Neutrophil (primary cell): ENCODE results near the gene DNAH11.

ENCODE experiments used
- H3K27ac ChIP-seq: fragments of 200-600 bp; sonication (generic); 2 replicates; pipeline ENCODE4 v1.5.1; 2016; ENCODE audit warnings: mild to moderate bottlenecking, moderate library complexity
- H3K27me3 ChIP-seq: fragments of 200-600 bp; sonication (generic); 2 replicates; pipeline ENCODE4 v1.6.0; 2016; ENCODE audit warnings: mild to moderate bottlenecking
- H3K36me3 ChIP-seq: fragments of 200-600 bp; sonication (generic); 2 replicates; pipeline ENCODE4 v1.5.1; 2017
- H3K4me1 ChIP-seq, 2 experiments: fragments of 200-600 bp in 1 of 2; sonication (generic) in 1 of 2; 1 replicate in 1 of 2; 2 replicates in 1 of 2; pipeline versions ENCODE4 v1.5.1 to v1.6.1; 2013 to 2016; ENCODE audit warnings: low read depth in 1 of 2, low read length in 1 of 2, mild to moderate bottlenecking in 1 of 2, moderate library complexity in 1 of 2; ENCODE audit not compliant: control insufficient read depth in 1 of 2, insufficient read depth in 1 of 2
- H3K4me3 ChIP-seq, 2 experiments: fragments of 200-600 bp in 1 of 2; sonication (generic) in 1 of 2; 1 replicate in 1 of 2; 2 replicates in 1 of 2; pipeline ENCODE4 v1.5.1; 2013 to 2016; ENCODE audit warnings: low read depth in 1 of 2, low read length in 1 of 2, mild to moderate bottlenecking in 1 of 2, moderate library complexity in 1 of 2
- H3K9me3 ChIP-seq: fragments of 200-600 bp; sonication (generic); 2 replicates; pipeline ENCODE4 v1.5.1; 2016
- TF ChIP-seq, protein P1 (sequence below): fragments of 200-600 bp; sonication (generic); IDR thresholded peaks from 2 replicates; pipeline ENCODE4 v1.5.1; 2016; ENCODE audit warnings: antibody characterized with exemption

Gene DNAH11

DNA sequence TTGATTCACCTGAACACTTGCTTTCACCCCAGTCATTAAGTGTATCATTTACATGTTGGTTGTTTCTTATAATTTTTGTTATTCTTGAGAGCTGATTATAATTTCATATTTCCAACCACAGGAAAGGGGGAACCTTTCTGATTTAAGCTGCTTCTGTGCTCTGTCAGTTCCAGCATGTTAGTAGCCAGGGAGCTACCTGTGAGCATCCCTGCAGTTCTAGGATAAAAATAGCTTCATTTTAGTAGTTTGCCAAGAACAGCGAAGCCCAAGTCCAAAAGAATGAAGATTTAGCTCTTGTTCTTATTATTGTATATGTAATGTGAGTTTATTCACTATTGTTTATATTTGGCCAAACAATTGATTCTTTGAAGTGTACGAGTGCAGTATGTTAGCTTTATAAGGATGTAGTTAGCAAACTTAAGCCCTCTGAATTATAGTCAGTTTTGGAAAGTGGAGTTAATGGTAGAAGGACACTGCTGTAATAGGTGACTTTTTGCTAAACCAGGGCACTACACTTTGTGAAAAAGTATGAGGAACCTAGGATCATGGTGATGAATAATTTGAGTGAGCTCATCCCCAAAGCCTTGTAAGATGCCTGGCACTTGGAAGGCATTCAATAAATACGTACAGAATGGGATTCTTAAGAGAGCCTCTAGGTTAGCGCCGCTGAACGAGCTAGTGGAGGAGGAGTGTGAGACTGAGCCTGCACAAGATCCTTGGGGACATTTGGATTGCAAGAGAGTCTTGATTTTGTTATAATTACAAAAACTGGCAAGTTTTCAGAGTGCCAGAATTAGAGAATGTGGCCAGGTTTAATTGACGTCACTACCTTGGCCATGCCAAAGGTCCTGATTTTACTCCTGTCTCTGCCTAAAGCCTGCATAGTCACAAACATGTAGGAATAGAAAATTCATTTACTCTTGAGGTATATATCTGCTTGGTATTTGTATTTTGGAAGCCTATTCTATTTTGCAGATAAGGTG, 29.8 kb downstream of the DNAH11 start:
- Histone ChIP-seq H3K9me3 (no peaks in the 10 kb centered on the region), H3K4me3 (no peak overlapping the region), H3K27me3 (no peaks in the 10 kb centered on the region), H3K36me3 (no peaks in the 10 kb centered on the region), H3K27ac (no peak overlapping the region), H3K4me1 (no peaks in the 10 kb centered on the region)
- TF ChIP-seq, protein P1, sequence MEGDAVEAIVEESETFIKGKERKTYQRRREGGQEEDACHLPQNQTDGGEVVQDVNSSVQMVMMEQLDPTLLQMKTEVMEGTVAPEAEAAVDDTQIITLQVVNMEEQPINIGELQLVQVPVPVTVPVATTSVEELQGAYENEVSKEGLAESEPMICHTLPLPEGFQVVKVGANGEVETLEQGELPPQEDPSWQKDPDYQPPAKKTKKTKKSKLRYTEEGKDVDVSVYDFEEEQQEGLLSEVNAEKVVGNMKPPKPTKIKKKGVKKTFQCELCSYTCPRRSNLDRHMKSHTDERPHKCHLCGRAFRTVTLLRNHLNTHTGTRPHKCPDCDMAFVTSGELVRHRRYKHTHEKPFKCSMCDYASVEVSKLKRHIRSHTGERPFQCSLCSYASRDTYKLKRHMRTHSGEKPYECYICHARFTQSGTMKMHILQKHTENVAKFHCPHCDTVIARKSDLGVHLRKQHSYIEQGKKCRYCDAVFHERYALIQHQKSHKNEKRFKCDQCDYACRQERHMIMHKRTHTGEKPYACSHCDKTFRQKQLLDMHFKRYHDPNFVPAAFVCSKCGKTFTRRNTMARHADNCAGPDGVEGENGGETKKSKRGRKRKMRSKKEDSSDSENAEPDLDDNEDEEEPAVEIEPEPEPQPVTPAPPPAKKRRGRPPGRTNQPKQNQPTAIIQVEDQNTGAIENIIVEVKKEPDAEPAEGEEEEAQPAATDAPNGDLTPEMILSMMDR, result no peak

DNA sequence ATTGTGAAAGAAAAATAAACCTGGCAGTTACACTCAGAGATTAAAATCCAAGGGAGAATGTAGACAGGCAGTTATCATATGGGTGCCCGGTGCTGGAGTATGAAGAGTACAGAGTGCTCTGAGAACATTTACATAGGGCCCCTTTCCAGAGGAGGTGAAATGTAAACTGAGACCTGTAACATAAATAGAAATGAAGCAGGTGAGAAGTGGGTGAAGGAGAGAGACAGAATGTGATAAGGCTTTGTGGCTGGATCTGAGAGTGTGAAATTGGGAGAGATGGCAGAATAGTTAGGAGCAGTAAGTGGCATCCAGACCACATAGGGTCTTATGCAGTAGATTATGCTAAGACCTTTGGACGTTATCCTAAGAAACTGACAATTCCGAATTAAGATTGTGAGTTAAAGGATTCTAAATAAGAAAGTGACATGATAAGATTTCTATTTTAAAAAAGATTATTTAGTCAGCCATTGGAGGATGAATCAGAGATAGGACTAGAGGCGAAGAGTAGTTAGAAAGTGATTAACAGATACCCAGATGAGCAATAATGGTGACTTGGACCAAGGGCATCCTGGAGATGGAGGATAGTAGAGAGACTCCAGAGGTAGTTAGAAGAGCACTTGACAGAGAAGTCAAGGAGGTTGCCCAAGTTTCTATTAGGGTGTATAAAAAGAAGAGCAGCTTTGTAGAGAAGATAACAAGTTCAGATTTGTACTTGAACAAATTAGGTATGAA, 36.7 kb downstream of the DNAH11 start:
- Histone ChIP-seq H3K36me3 (no peaks in the 10 kb centered on the region), H3K9me3 (no peaks in the 10 kb centered on the region), H3K4me1 (no peaks in the 10 kb centered on the region), H3K27me3 (no peaks in the 10 kb centered on the region), H3K27ac (no peak overlapping the region), H3K4me3 (no peak overlapping the region)
- TF ChIP-seq, protein P1, result no peak

DNA sequence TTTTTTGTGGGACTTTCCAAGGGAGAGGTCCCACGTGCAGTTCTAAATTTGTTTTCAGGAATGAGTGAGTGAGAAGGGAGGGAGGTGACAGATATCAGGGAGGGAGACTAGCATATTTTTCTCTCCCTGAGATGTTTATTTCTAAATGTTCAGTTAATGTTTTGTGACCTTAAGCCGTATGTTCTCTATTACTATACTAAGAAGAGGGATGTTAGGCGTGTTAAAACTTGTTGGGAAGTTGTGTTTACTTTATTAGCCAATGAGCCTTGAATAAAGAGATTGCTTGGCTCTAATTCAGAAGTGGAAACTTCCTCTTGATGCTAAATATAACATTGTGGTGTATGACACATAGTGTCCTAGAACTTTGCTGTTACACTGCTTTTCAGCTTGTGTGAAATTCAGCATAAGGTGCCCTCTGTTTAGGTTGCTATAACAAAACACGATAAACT, 37.3 kb downstream of the DNAH11 start:
- no peak overlapping the region for H3K27ac ChIP-seq
- H3K4me1 ChIP-seq, result no peaks in the 10 kb centered on the region
- TF ChIP-seq, protein P1, result no peak
- H3K27me3 ChIP-seq, result no peaks in the 10 kb centered on the region
- no peaks in the 10 kb centered on the region for H3K36me3 ChIP-seq
- no peak overlapping the region for H3K4me3 ChIP-seq
- no peaks in the 10 kb centered on the region for H3K9me3 ChIP-seq

DNA sequence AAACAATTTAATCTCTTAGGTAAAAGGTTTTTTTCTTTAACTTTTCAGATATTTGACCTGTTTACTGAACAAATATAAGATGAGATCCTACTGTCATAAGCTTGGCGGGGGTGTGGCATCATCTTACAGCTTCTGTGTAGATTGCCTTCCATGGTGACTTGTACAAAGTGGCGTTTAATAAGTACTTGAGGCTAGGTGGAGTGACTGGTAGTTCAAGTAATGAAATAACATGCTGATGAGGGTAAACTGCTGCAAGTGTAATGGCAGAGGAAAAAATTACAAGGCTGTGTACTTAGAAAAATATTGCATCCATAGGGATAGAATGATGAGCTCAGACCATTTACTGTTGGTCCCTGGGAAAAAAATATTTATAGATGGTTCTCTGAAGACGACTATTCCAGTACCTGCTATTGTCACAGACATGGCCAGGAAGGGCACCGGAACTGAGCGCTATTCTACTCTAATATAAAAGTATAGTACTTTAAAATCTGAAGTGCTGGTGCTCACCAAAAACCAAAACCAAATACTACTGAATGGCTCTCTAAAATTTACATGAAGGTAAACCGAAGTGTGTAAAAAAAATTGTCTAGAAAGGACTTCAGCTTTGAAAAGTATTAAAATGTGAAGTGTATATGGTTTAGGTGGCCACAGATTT, 42.4 kb downstream of the DNAH11 start:
- Histone ChIP-seq H3K4me3 (no peak overlapping the region), H3K9me3 (no peaks in the 10 kb centered on the region), H3K36me3 (no peaks in the 10 kb centered on the region), H3K4me1 (no peaks in the 10 kb centered on the region), H3K27me3 (no peaks in the 10 kb centered on the region), H3K27ac (no peak overlapping the region)
- TF ChIP-seq, protein P1, result no peak

DNA sequence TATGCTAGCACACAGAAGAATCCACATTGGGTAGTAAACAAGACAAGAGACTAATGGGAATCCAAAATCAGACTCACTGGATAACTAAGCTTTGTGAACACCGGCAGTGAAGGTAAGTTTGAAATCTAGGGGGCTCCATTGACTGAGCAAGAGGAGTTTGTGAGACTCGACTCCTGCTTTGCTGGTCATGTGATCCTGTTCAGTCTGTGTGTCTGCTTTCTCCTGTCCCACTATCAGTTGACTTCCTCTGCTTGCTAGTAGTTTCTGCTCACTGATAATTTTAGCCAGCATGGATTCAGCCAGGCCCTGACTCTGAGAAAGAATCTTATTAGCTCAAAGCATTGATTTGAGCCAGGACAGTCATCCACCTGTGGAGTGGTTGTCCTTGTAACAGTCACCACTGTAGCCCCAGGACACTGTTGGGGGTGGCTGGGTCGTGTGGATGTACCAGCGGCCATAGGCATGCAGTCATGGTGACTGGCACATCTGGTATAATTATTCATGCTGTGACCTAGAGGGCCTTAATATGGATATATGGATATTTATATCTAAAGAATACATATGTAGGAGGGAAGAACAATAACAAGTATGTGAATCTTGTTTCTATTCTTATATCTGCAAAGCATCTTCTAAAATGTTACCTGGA, 44.4 kb downstream of the DNAH11 start:
- H3K27ac ChIP-seq, result no peak overlapping the region
- no peaks in the 10 kb centered on the region for H3K4me1 ChIP-seq
- H3K36me3 ChIP-seq, result no peaks in the 10 kb centered on the region
- no peaks in the 10 kb centered on the region for H3K27me3 ChIP-seq
- TF ChIP-seq, protein P1, result no peak
- no peak overlapping the region for H3K4me3 ChIP-seq
- H3K9me3 ChIP-seq, result no peaks in the 10 kb centered on the region
